Trophoblast cell (in vitro differentiated cells and primary cell): ENCODE results near the gene RAP1B.

Experiments
- DNase-seq, 2 donors: peaks; one replicate each; pipeline ENCODE4 v3.0.0-alpha.2; 2016
- H2AFZ ChIP-seq: 2 replicates; pipeline ENCODE4 v1.6.1; 2013; ENCODE audit warnings: low read length, moderate library complexity, mild to moderate bottlenecking; ENCODE audit not compliant: insufficient read depth, poor library complexity
- H2AK5ac ChIP-seq: 2 replicates; pipeline ENCODE4 v1.6.1; 2013; ENCODE audit warnings: mild to moderate bottlenecking, low read length
- H2BK120ac ChIP-seq: 2 replicates; pipeline ENCODE4 v1.6.1; 2013; ENCODE audit warnings: low read length, mild to moderate bottlenecking, moderate library complexity; ENCODE audit not compliant: insufficient read depth, poor library complexity
- H2BK12ac ChIP-seq: 2 replicates; pipeline ENCODE4 v1.6.1; 2013; ENCODE audit warnings: mild to moderate bottlenecking, low read length, moderate library complexity
- H2BK5ac ChIP-seq: 2 replicates; pipeline ENCODE4 v1.6.1; 2013; ENCODE audit warnings: low read length, low read depth, moderate library complexity, mild to moderate bottlenecking; ENCODE audit not compliant: poor library complexity
- H3K14ac ChIP-seq: 2 replicates; pipeline ENCODE4 v1.6.1; 2013; ENCODE audit warnings: mild to moderate bottlenecking, low read length
- H3K18ac ChIP-seq: 2 replicates; pipeline ENCODE4 v1.6.1; 2013; ENCODE audit warnings: mild to moderate bottlenecking, low read length
- H3K23ac ChIP-seq: 2 replicates; pipeline ENCODE4 v1.6.1; 2013; ENCODE audit warnings: low read length
- H3K27ac ChIP-seq: 2 replicates; pipeline ENCODE4 v1.5.1; 2013; ENCODE audit warnings: low read depth, mild to moderate bottlenecking, inconsistent platforms, low read length, moderate library complexity
- H3K27me3 ChIP-seq: 2 replicates; pipeline ENCODE4 v1.6.1; 2013; ENCODE audit warnings: inconsistent platforms, mild to moderate bottlenecking, low read length, moderate library complexity; ENCODE audit not compliant: insufficient read depth
- H3K36me3 ChIP-seq, 2 experiments: 1 replicate in 1 of 2; 2 replicates in 1 of 2; pipeline ENCODE4 v1.6.1; 2013; ENCODE audit warnings: low read length in 2 of 2, mild to moderate bottlenecking in 2 of 2, moderate library complexity in 1 of 2; ENCODE audit not compliant: insufficient read depth in 2 of 2, control insufficient read depth in 1 of 2
- H3K4ac ChIP-seq: 2 replicates; pipeline ENCODE4 v1.6.1; 2013; ENCODE audit warnings: low read depth, mild to moderate bottlenecking, low read length, moderate library complexity
- H3K4me1 ChIP-seq, 2 experiments: 1 replicate in 1 of 2; 2 replicates in 1 of 2; pipeline ENCODE4 v1.6.1; 2013; ENCODE audit warnings: low read length in 2 of 2, mild to moderate bottlenecking in 2 of 2, moderate library complexity in 1 of 2; ENCODE audit not compliant: insufficient read depth in 2 of 2, control insufficient read depth in 1 of 2
- H3K4me2 ChIP-seq: 2 replicates; pipeline ENCODE4 v1.6.1; 2013; ENCODE audit warnings: inconsistent platforms, mild to moderate bottlenecking, low read length, moderate library complexity
- H3K4me3 ChIP-seq: 2 replicates; pipeline ENCODE4 v1.5.1; 2013; ENCODE audit warnings: mild to moderate bottlenecking, low read depth, low read length, inconsistent platforms
- H3K79me1 ChIP-seq: one replicate; pipeline ENCODE4 v1.6.1; 2013; ENCODE audit warnings: low read length
- H3K79me2 ChIP-seq: 2 replicates; pipeline ENCODE4 v1.6.1; 2013; ENCODE audit warnings: low read length, mild to moderate bottlenecking; ENCODE audit not compliant: control insufficient read depth, insufficient read depth, poor library complexity
- H3K9ac ChIP-seq: 2 replicates; pipeline ENCODE4 v1.6.1; 2013; ENCODE audit warnings: mild to moderate bottlenecking, low read length
- H3K9me3 ChIP-seq: 2 replicates; pipeline ENCODE4 v1.6.1; 2013; ENCODE audit warnings: low read depth, mild to moderate bottlenecking, control low read depth, inconsistent platforms, low read length; ENCODE audit not compliant: insufficient read depth
- H4K12ac ChIP-seq: 2 replicates; pipeline ENCODE4 v1.6.1; 2013; ENCODE audit warnings: low read depth, mild to moderate bottlenecking, low read length, moderate library complexity
- H4K8ac ChIP-seq: 2 replicates; pipeline ENCODE4 v1.6.1; 2013; ENCODE audit warnings: low read depth, mild to moderate bottlenecking, low read length, moderate library complexity
- H4K91ac ChIP-seq: one replicate; pipeline ENCODE4 v1.6.1; 2013; ENCODE audit warnings: low read depth, mild to moderate bottlenecking, low read length, moderate library complexity
- WGBS: extraction: QIAGEN DNeasy Blood & Tissue Kit; methylation state at CpG from one replicate; pipeline ENCODE4 v1.1.7; 2013; ENCODE audit warnings: missing lambda C conversion rate; ENCODE audit not compliant: insufficient read length, insufficient coverage; ENCODE audit errors: extremely low coverage; 5-methylcytosine and 5-hydroxymethylcytosine counted together

The RAP1B gene

DNA sequence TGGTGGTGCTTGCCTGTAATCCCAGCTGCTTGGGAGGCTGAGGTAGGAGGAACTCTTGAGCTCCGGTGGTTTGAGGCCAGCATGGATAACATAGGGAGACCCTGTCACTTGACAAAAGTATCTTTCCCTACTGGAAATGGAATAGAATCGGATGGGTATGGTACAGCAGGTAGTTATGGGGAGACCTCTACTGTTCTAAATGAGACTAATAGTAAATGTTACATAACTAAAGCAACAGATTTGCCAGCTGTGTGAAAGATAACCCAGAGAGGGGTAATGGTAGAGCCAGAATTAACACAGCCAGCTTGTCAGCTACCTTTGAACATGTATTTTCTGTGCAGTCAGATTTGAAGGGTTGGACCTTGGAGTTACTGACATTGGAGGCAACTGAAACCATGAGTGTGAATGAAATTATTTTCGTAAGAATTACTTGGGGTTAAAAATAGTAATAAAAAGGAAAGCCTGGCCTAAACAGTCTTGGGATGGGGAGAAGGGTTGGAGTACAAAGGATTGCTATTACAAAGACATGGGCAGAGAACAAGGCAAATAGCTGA, 54.4 kb downstream of the RAP1B start:
- Histone ChIP-seq H3K9ac (no peak overlapping the region), H3K79me2 (no peaks in the 10 kb centered on the region), H3K18ac (no peak overlapping the region), H3K27me3 (no peaks in the 10 kb centered on the region), H2AK5ac (no peak overlapping the region), H3K79me1 (no peaks in the 10 kb centered on the region), H3K27ac (no peak overlapping the region), H3K14ac (no peak overlapping the region), H3K4me2 (no peak overlapping the region), H2AFZ (no peak overlapping the region), H3K36me3 (peaks cover 4 to 7% of the 10 kb centered on the region in 2 experiments), H4K8ac (no peak overlapping the region), H2BK12ac (no peak overlapping the region), H4K91ac (no peak overlapping the region), H2BK5ac (no peak overlapping the region), H3K23ac (no peak overlapping the region), H3K4me3 (no peak overlapping the region), H3K9me3 (no peaks in the 10 kb centered on the region), H3K4ac (no peak overlapping the region), H3K4me1 (no peaks in the 10 kb centered on the region), H2BK120ac (no peak overlapping the region), H4K12ac (no peak overlapping the region)
- no peak for DNase-seq
- WGBS = no CpG with 5 or more reads among the region's 3 CpGs

DNA sequence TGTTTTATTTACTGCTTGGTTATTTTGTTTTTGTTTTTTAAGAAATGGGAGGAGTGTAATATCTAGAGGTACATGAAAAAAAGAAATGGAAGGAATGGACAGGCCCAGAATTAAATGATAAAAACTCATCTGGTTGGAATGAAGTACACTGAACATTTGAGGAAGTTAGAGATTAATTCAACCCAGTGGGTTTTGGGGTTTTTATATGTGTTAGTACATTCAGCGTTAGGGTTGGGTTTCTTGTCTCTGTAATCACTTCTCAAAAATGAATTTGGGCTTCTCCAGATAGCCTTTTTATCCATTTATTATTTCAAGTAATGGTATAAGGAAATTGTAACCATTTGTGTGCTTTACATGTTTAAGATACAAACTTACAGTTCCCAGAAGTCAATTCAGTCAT, 56.6 kb downstream of the RAP1B start:
- Histone ChIP-seq H3K14ac (no peak overlapping the region), H3K9me3 (no peaks in the 10 kb centered on the region), H2AK5ac (no peak overlapping the region), H3K23ac (no peak overlapping the region), H3K18ac (no peak overlapping the region), H4K8ac (no peak overlapping the region), H3K27ac (no peak overlapping the region), H3K4me3 (no peak overlapping the region), H4K91ac (no peak overlapping the region), H2AFZ (no peak overlapping the region), H3K9ac (no peak overlapping the region), H3K4ac (no peak overlapping the region), H3K4me2 (no peak overlapping the region), H3K79me2 (no peaks in the 10 kb centered on the region), H3K36me3 (peaks cover 2 to 7% of the 10 kb centered on the region in 2 experiments), H3K4me1 (no peaks in the 10 kb centered on the region), H3K27me3 (no peaks in the 10 kb centered on the region), H2BK120ac (no peak overlapping the region), H4K12ac (no peak overlapping the region), H2BK12ac (no peak overlapping the region), H2BK5ac (no peak overlapping the region), H3K79me1 (no peaks in the 10 kb centered on the region)
- WGBS = no CpG with 5 or more reads among the region's 1 CpG
- DNase-seq = no peak

DNA sequence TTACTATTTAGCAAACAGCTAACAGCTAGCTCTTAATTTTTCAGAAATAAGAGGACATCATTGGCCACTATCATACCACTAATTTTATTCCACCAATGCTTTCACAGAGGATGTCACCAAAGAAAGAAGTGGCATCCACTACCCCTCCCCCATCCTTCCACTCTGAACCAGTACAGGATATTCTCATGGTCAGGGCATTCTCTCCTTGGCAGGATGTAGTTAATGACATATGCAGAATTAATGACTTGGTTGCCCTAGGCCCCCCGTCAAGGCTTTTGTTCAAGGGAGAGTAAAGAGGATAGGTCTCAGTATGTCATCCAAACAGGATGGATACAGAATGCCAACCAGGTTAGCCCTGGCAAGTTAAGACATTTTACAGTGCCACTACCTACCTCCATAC, 57.2 kb downstream of the RAP1B start:
- no peak overlapping the region for H4K8ac ChIP-seq
- no peak overlapping the region for H2BK120ac ChIP-seq
- no peak overlapping the region for H2BK5ac ChIP-seq
- no peaks in the 10 kb centered on the region for H3K27me3 ChIP-seq
- H3K4ac ChIP-seq = no peak overlapping the region
- H3K4me3 ChIP-seq = no peak overlapping the region
- H3K36me3 ChIP-seq = peaks cover 2 to 5% of the 10 kb centered on the region in 2 experiments
- no peak overlapping the region for H4K91ac ChIP-seq
- H4K12ac ChIP-seq = no peak overlapping the region
- H3K4me1 ChIP-seq = no peaks in the 10 kb centered on the region
- H3K9ac ChIP-seq = no peak overlapping the region
- H3K14ac ChIP-seq = no peak overlapping the region
- no peaks in the 10 kb centered on the region for H3K79me2 ChIP-seq
- no CpG with 5 or more reads among the region's 1 CpG for WGBS
- H3K23ac ChIP-seq = no peak overlapping the region
- DNase-seq = no peak
- no peak overlapping the region for H2AK5ac ChIP-seq
- no peak overlapping the region for H2BK12ac ChIP-seq
- H2AFZ ChIP-seq = no peak overlapping the region
- no peak overlapping the region for H3K18ac ChIP-seq
- no peak overlapping the region for H3K4me2 ChIP-seq
- no peaks in the 10 kb centered on the region for H3K9me3 ChIP-seq
- no peaks in the 10 kb centered on the region for H3K79me1 ChIP-seq
- H3K27ac ChIP-seq = no peak overlapping the region

DNA sequence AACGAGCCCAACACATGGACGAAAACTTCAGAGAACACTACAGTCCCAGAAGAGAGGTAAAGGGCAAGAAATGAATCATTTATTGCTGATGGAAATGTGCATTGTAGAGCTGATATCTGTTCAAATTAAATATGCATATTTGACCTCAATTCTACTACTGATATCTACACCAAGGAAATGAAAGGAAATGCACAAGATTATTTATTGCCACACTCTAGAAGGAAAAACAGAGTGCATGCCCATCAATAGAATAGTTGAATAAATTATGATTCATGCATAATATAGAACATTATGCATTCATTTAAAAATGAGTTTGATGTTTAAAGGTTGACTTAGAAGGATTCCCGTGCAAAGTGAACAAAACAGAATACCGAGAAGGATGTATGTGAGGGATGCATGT, 60.5 kb downstream of the RAP1B start:
- no peak overlapping the region for H2BK120ac ChIP-seq
- H4K91ac ChIP-seq = no peak overlapping the region
- no peaks in the 10 kb centered on the region for H3K27me3 ChIP-seq
- no peaks in the 10 kb centered on the region for H3K79me1 ChIP-seq
- H2AK5ac ChIP-seq = no peak overlapping the region
- H3K14ac ChIP-seq = no peak overlapping the region
- no peak overlapping the region for H2BK12ac ChIP-seq
- no peak overlapping the region for H2BK5ac ChIP-seq
- no peak for DNase-seq
- H3K4me1 ChIP-seq = peaks cover 0 to 2% of the 10 kb centered on the region in 2 experiments
- H3K18ac ChIP-seq = no peak overlapping the region
- WGBS = no CpG with 5 or more reads among the region's 4 CpGs
- H2AFZ ChIP-seq = no peak overlapping the region
- H4K12ac ChIP-seq = no peak overlapping the region
- no peak overlapping the region for H3K4ac ChIP-seq
- no peak overlapping the region for H4K8ac ChIP-seq
- H3K4me3 ChIP-seq = no peak overlapping the region
- H3K36me3 ChIP-seq = no peaks in the 10 kb centered on the region
- no peak overlapping the region for H3K27ac ChIP-seq
- no peak overlapping the region for H3K9ac ChIP-seq
- H3K9me3 ChIP-seq = no peaks in the 10 kb centered on the region
- no peaks in the 10 kb centered on the region for H3K79me2 ChIP-seq
- H3K23ac ChIP-seq = no peak overlapping the region
- H3K4me2 ChIP-seq = no peak overlapping the region
